ENCODE data around the gene SPEF1.
"Not testable (repeated sequence)": the region's sequence is repeated elsewhere in the genome, so short reads cannot be mapped to it uniquely, and the experiment has no call there.

SPEF1 gene

DNA sequence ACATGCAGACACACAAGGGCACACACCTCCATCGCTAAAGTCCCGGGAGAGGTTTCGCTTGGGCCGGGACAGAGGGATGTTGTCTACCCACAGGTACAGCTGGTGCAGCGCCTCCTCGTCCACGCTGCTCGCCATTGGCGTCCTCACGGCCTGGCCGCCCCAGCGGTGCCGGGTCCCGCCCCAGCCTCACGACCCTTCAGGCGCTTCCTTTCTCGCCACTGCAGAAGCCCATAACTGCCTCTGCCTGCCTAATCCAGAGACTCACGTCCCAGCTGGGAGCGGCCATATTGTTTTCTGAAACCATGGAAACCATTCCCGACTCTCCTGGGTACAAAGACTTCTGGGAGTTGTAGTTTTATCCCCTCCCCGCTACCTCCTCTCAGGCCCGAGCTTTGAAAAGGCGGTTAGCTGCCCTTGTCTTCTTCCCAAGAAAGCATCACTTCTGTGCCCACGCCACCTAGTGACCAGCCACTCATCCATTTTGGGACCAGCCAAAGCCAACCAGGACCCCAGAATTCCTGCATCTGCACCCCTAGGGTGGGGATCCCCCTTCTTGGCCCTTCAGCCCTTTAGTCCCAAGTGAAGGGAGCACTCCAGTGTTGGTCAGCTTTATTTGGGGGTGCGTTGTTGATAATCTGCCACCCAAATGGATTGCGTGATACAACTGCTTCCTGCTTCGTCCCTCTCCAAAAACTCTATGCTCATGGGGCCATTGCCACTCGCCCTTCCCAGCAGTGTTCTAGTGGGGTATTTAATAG, at the start of gene SPEF1:
Gene SPEF1 (minus strand): TSS at position 296 of the 758 bp plus-strand sequence. CDS start 161 bp downstream, at position 135.
- Histone ChIP-seq H3K9me3 (ENCODE audit: low read length) (no peaks in the 10 kb centered on the region), H3K4me3 (ENCODE audit: low read length) (peak within 1 kb of the TSS; percentile 42), H3K36me3 (ENCODE audit: insufficient read depth, low read length) (no peaks in the 10 kb centered on the region), H3K4me1 (ENCODE audit: insufficient read depth, low read length) (peaks cover 2% of the 10 kb centered on the region), H3K27me3 (ENCODE audit: insufficient read depth, low read length) (peaks cover 34% of the 10 kb centered on the region), H2AFZ (ENCODE audit: low read depth, low read length) (peak within 1 kb of the TSS; percentile 7)

- not testable (repeated sequence) for H3K9me3 ChIP-seq (ENCODE audit: low read length); H3K36me3 ChIP-seq (ENCODE audit: insufficient read depth, low read length); H3K4me1 ChIP-seq (ENCODE audit: insufficient read depth, low read length); H2AFZ ChIP-seq (ENCODE audit: low read depth, low read length); H3K27me3 ChIP-seq (ENCODE audit: insufficient read depth, low read length); H3K4me3 ChIP-seq (ENCODE audit: low read length)
Measured at GRCh38 chr20:3829891-3830290, 48.6 kb upstream of the SPEF1 start.

- H3K36me3 ChIP-seq (ENCODE audit: insufficient read depth, low read length), result peaks cover 9% of the 10 kb centered on the region
- H2AFZ ChIP-seq (ENCODE audit: low read depth, low read length), result no peak overlapping the region
- H3K9me3 ChIP-seq (ENCODE audit: low read length), result no peaks in the 10 kb centered on the region
- no peaks in the 10 kb centered on the region for H3K27me3 ChIP-seq (ENCODE audit: insufficient read depth, low read length)
- H3K4me3 ChIP-seq (ENCODE audit: low read length), result no peak overlapping the region
- no peaks in the 10 kb centered on the region for H3K4me1 ChIP-seq (ENCODE audit: insufficient read depth, low read length)
Measured at GRCh38 chr20:3828798-3829197, 47.5 kb upstream of the SPEF1 start.

DNA sequence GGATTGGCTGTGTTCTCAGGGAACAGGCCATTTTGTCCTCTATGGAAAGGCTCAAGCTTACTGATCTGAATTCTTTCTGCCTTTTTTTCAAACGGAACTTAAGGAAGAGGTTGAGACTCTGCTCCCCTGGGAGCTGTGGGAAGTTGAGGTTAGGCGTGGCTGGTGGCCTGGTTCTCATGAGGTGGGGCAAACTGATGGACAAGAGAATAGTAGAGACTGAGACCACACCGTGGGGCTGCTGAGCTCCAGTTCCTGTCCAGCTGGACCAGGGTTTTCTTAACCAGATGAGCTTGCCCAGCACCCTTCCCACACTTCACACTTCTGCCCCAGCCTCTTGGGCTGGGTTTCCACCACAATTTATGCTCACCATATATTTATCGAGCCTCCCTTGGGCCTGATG, 45.2 kb upstream of the SPEF1 start:
- Histone ChIP-seq H3K36me3 (ENCODE audit: insufficient read depth, low read length) (peaks cover 19% of the 10 kb centered on the region), H3K4me3 (ENCODE audit: low read length) (no peak overlapping the region), H3K4me1 (ENCODE audit: insufficient read depth, low read length) (peaks cover 3% of the 10 kb centered on the region)

GRCh38 chr20:3825526-3825925, 44.3 kb upstream of the SPEF1 start:
- peaks cover 7% of the 10 kb centered on the region for H3K4me1 ChIP-seq (ENCODE audit: insufficient read depth, low read length)
- H3K4me3 ChIP-seq (ENCODE audit: low read length), result no peak overlapping the region
- H3K36me3 ChIP-seq (ENCODE audit: insufficient read depth, low read length), result peaks cover 19% of the 10 kb centered on the region
- H3K27me3 ChIP-seq (ENCODE audit: insufficient read depth, low read length), result no peaks in the 10 kb centered on the region
- no peak overlapping the region for H2AFZ ChIP-seq (ENCODE audit: low read depth, low read length)
- no peaks in the 10 kb centered on the region for H3K9me3 ChIP-seq (ENCODE audit: low read length)

More for the DNA sequence above, 45.2 kb upstream of the SPEF1 start:
- Histone ChIP-seq H3K27me3 (ENCODE audit: insufficient read depth, low read length) (no peaks in the 10 kb centered on the region), H3K9me3 (ENCODE audit: low read length) (no peaks in the 10 kb centered on the region), H2AFZ (ENCODE audit: low read depth, low read length) (no peak overlapping the region)

GRCh38 chr20:3823881-3824280, 42.6 kb upstream of the SPEF1 start:
- H3K4me1 ChIP-seq (ENCODE audit: insufficient read depth, low read length), result peaks cover 7% of the 10 kb centered on the region
- peaks cover 19% of the 10 kb centered on the region for H3K36me3 ChIP-seq (ENCODE audit: insufficient read depth, low read length)
- no peaks in the 10 kb centered on the region for H3K9me3 ChIP-seq (ENCODE audit: low read length)
- H3K27me3 ChIP-seq (ENCODE audit: insufficient read depth, low read length), result no peaks in the 10 kb centered on the region
- no peak overlapping the region for H3K4me3 ChIP-seq (ENCODE audit: low read length)
- H2AFZ ChIP-seq (ENCODE audit: low read depth, low read length), result no peak overlapping the region

GRCh38 chr20:3821996-3822395, 40.7 kb upstream of the SPEF1 start:
- Histone ChIP-seq H2AFZ (ENCODE audit: low read depth, low read length) (no peak overlapping the region), H3K4me1 (ENCODE audit: insufficient read depth, low read length) (peaks cover 7% of the 10 kb centered on the region), H3K36me3 (ENCODE audit: insufficient read depth, low read length) (peaks cover 19% of the 10 kb centered on the region), H3K4me3 (ENCODE audit: low read length) (no peak overlapping the region), H3K27me3 (ENCODE audit: insufficient read depth, low read length) (no peaks in the 10 kb centered on the region), H3K9me3 (ENCODE audit: low read length) (no peaks in the 10 kb centered on the region)

- H3K9me3 ChIP-seq (ENCODE audit: low read length), result no peaks in the 10 kb centered on the region
- H3K36me3 ChIP-seq (ENCODE audit: insufficient read depth, low read length), result peaks cover 18% of the 10 kb centered on the region
- peaks cover 7% of the 10 kb centered on the region for H3K4me1 ChIP-seq (ENCODE audit: insufficient read depth, low read length)
- no peaks in the 10 kb centered on the region for H3K27me3 ChIP-seq (ENCODE audit: insufficient read depth, low read length)
- peak overlapping the region; percentile 81 for H2AFZ ChIP-seq (ENCODE audit: low read depth, low read length)
- H3K4me3 ChIP-seq (ENCODE audit: low read length), result peak overlapping the region; percentile 90
Measured at GRCh38 chr20:3820901-3821727, 39.9 kb upstream of the SPEF1 start.

DNA sequence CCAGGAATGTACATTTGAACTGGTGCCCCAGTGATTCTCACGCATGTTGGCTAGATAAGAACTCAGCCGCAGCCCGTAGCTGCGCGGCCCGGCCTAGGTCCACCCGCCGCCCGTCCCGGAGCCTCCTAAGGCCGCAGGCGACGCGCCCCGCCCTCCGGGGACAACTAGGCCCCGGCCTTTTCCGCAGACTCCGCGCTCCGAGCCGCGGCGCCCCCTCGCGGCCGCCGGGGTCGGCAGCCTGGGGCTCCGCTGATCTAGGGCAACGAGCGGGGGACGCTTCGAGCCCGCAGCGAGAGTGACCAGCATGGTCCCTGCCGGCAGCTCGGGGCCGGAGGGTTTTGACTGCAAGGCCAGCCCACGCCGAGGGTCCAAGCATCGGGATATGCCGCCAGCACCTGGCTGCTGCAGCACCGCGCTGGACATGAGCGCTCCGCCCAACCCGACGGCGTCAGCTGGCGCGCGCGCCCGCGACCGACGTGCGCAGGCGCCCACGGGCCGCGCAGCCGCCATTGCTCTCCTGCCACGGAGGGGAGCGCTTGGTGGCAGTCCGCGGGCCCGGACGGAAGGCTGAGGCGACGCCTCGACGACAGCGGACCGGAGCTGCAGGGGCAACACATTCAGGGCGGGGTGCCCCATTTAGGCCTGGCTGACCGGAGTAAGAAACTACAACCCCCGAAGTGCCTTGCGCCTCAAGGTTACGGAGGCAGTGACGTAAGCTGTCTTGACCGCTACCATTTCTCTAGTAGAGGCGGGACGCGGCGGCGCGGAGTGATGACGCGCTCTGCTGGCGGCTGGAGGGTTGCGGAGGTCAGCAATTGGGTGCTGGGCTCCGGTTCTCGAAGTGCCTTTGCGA, 39.0 kb upstream of the SPEF1 start, which contains the start of gene AP5S1:
Gene AP5S1 (plus strand): TSS at position 500 of the 853 bp plus-strand sequence. CDS start 1,571 bp downstream, outside the sequence.
- H3K27me3 ChIP-seq (ENCODE audit: insufficient read depth, low read length), result no peaks in the 10 kb centered on the region
- peaks cover 16% of the 10 kb centered on the region for H3K36me3 ChIP-seq (ENCODE audit: insufficient read depth, low read length)
- peaks cover 10% of the 10 kb centered on the region for H3K4me1 ChIP-seq (ENCODE audit: insufficient read depth, low read length)

DNA sequence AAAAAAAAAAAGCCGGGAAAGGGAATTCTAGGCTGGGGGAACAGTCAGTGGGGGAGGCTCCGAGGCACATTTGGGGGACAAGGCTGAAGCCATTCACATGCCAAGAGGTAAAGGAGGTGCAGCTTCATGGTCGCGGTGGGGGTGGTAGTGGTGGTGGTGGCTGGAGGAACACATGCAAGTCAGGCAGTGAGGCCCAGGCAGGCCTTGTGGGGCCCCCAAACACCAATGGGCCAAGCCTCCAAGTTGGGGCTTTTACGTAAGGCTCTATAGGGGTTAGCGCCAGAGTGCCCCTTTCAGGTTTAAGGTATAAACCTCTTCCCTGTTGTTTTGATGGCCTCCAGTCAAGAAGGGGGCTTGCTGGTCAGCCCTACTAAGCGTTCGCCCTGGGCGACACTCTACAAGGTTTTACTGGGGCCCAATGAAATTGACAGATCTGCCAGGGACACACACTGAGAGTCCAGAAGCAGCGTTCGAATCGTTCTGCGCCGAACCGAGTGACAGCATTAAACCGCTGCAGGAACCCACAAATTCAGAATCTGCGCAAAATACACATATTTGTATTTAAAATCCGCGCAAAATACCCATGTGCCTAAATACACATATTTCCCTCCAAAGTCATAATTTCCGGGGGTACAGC, 38.3 kb upstream of the SPEF1 start:
- Histone ChIP-seq H3K4me1 (ENCODE audit: insufficient read depth, low read length) (peaks cover 10% of the 10 kb centered on the region), H3K9me3 (ENCODE audit: low read length) (no peaks in the 10 kb centered on the region), H3K36me3 (ENCODE audit: insufficient read depth, low read length) (peaks cover 16% of the 10 kb centered on the region), H2AFZ (ENCODE audit: low read depth, low read length) (peak overlapping the region; percentile 81), H3K4me3 (ENCODE audit: low read length) (peak overlapping the region; percentile 90), H3K27me3 (ENCODE audit: insufficient read depth, low read length) (no peaks in the 10 kb centered on the region)

More for the DNA sequence above, 39.0 kb upstream of the SPEF1 start, which contains the start of gene AP5S1:
- peak within 1 kb of the TSS; percentile 90 for H3K4me3 ChIP-seq (ENCODE audit: low read length)
- H3K9me3 ChIP-seq (ENCODE audit: low read length), result no peaks in the 10 kb centered on the region
- peak within 1 kb of the TSS; percentile 81 for H2AFZ ChIP-seq (ENCODE audit: low read depth, low read length)

DNA sequence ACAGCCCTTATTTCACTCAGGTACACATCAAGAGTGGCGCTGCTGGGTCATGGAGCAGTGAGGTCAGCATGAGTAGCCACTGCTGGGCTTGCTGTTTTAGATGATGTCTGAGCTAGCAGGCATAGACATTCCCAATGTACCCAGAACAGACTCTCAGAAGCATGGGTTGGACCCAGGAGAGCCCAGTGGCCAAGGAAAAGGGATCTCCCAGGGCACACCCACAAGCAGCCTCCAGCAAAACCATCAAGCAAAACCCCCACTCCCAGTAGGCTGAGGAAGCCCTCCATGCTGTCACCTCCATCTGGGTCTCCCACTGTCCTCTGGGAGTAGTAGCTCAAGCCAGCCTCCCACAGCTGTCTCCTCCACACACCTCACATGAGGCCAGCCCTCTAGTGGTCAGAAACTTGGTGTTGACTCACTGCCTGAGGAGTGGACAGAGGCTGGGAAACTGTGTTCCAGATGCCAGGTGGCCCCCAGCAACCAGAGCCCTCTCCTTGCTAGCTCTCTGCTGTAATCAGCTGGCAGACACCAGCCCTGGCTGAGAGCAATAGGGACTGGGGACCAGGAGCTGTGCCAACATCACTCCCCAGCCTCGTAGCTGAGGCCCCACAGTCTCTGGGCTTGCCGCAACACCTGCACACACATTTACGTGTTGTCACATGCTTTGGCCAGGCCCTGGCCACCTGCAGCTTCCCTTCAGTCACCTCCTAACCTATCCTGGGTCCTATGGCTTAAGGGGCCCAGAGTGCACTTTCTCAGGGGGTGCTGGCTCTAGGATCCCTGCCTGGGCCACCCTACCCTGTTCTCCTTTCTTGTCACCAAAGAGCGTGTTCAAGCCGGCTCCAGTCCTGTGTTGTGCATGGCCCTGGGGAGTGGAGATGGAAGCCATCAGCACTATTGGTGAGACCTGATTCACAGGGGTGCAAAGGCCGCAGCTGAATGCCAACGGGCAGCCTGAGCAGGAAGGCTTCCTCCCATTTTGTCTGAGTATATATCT, 37.2 kb upstream of the SPEF1 start:
- no peaks in the 10 kb centered on the region for H3K27me3 ChIP-seq (ENCODE audit: insufficient read depth, low read length)
- H3K4me3 ChIP-seq (ENCODE audit: low read length), result no peak overlapping the region
- no peak overlapping the region for H2AFZ ChIP-seq (ENCODE audit: low read depth, low read length)
- H3K4me1 ChIP-seq (ENCODE audit: insufficient read depth, low read length), result peaks cover 10% of the 10 kb centered on the region
- H3K36me3 ChIP-seq (ENCODE audit: insufficient read depth, low read length), result peaks cover 7% of the 10 kb centered on the region
- H3K9me3 ChIP-seq (ENCODE audit: low read length), result no peaks in the 10 kb centered on the region

Measured in neuron (in vitro differentiated cells).